IMR-90 (cell line): ENCODE data around the gene PPP1R37. TPM values are rescaled to one million over a fixed set of nuclear protein-coding genes. Genes with fewer than 3 reads are reported as not detected.

ENCODE experiments used
- ATAC-seq: fragments of 200-7000 bp; cut with Tn5 transposase; 2 replicates; pipeline ENCODE4 v1.9.1; 2020; ENCODE audit warnings: low read depth, mild to moderate bottlenecking, moderate library complexity
- BruUV-seq: library from RNA; stranded (reverse); fragments of 400-500 nt; replicated peaks from 2 replicates; lab custom pipeline; 2021; lab: Mats Ljungman, UMichigan
- CTCF ChIA-PET: fragments of 300-600 bp; formaldehyde crosslinking; extraction: SDS; loops from one replicate; lab custom pipeline; 2021; ENCODE audit warnings: antibody characterized with exemption; lab: Yijun Ruan, JAX
- POLR2A ChIA-PET: fragments of 300-600 bp; sonication (Branson Sonifier 250); formaldehyde crosslinking; loops from one replicate; lab custom pipeline; 2022; ENCODE audit warnings: antibody characterized with exemption; ENCODE audit not compliant: unreplicated experiment; lab: Charles Lee
- DNase-seq: peaks from one replicate; pipeline ENCODE4 v3.0.0; 2013
- H2AFZ ChIP-seq: replicated peaks from 2 replicates; pipeline ENCODE3; 2013; ENCODE audit warnings: low read length, mild to moderate bottlenecking; ENCODE audit not compliant: poor library complexity
- H2AK5ac ChIP-seq: 2 replicates; pipeline ENCODE4 v1.6.1; 2013; ENCODE audit warnings: low read depth, low read length, inconsistent platforms
- H2AK9ac ChIP-seq: replicated peaks from 2 replicates; pipeline ENCODE3; 2013; ENCODE audit warnings: mild to moderate bottlenecking, low read depth, low read length, moderate library complexity; ENCODE audit not compliant: poor library complexity
- H2BK120ac ChIP-seq: 2 replicates; pipeline ENCODE4 v1.6.1; 2013; ENCODE audit warnings: low read depth, low read length, inconsistent platforms
- H2BK15ac ChIP-seq: 3 replicates; pipeline ENCODE4 v1.6.1; 2013; ENCODE audit warnings: low read depth, low read length, inconsistent platforms
- H2BK20ac ChIP-seq: 2 replicates; pipeline ENCODE4 v1.6.1; 2013; ENCODE audit warnings: low read depth, mild to moderate bottlenecking, inconsistent platforms, low read length, moderate library complexity
- H2BK5ac ChIP-seq: 2 replicates; pipeline ENCODE4 v1.6.1; 2013; ENCODE audit warnings: mild to moderate bottlenecking, low read depth, low read length, inconsistent platforms; ENCODE audit not compliant: poor library complexity, severe bottlenecking
- H3K14ac ChIP-seq: replicated peaks from 2 replicates; pipeline ENCODE4 v1.6.1; 2013; ENCODE audit warnings: low read depth, low read length, inconsistent platforms
- H3K18ac ChIP-seq: 2 replicates; pipeline ENCODE4 v1.6.1; 2013; ENCODE audit warnings: low read depth, low read length, control low read depth
- H3K23ac ChIP-seq: 2 replicates; pipeline ENCODE4 v1.6.1; 2013; ENCODE audit warnings: low read depth, low read length, inconsistent platforms
- H3K27ac ChIP-seq: 2 replicates; pipeline ENCODE4 v1.5.1; 2013; ENCODE audit warnings: mild to moderate bottlenecking, control low read depth, low read length; ENCODE audit not compliant: insufficient read depth
- H3K27me3 ChIP-seq: 2 replicates; pipeline ENCODE4 v1.6.1; 2013; ENCODE audit warnings: low read length; ENCODE audit not compliant: control insufficient read depth, insufficient read depth
- H3K36me3 ChIP-seq: 2 replicates; pipeline ENCODE4 v1.6.1; 2013; ENCODE audit warnings: low read length, mixed read lengths; ENCODE audit not compliant: control insufficient read depth, insufficient read depth
- H3K4ac ChIP-seq: 2 replicates; pipeline ENCODE4 v1.6.1; 2013; ENCODE audit warnings: low read depth, low read length, inconsistent platforms
- H3K4me1 ChIP-seq: 2 replicates; pipeline ENCODE4 v1.6.1; 2013; ENCODE audit warnings: low read length, mixed read lengths; ENCODE audit not compliant: control insufficient read depth, insufficient read depth
- H3K4me2 ChIP-seq: 2 replicates; pipeline ENCODE4 v1.6.1; 2013; ENCODE audit warnings: low read depth, mild to moderate bottlenecking, control low read depth, low read length, moderate library complexity
- H3K4me3 ChIP-seq: 2 replicates; pipeline ENCODE4 v1.5.1; 2013; ENCODE audit warnings: low read depth, mild to moderate bottlenecking, control low read depth, low read length, moderate library complexity; ENCODE audit not compliant: insufficient read depth
- H3K56ac ChIP-seq: 2 replicates; pipeline ENCODE4 v1.6.1; 2013; ENCODE audit warnings: low read length, inconsistent platforms; ENCODE audit not compliant: insufficient read depth; ENCODE audit errors: extremely low read depth
- H3K79me1 ChIP-seq, 2 experiments: 2 replicates each; pipeline ENCODE4 v1.6.1; 2013; ENCODE audit warnings: low read length in 2 of 2, inconsistent platforms in 1 of 2, low read depth in 1 of 2
- H3K9ac ChIP-seq: 2 replicates; pipeline ENCODE4 v1.6.1; 2013; ENCODE audit warnings: low read depth, low read length, control low read depth
- H3K9me1 ChIP-seq: 2 replicates; pipeline ENCODE4 v1.6.1; 2013; ENCODE audit warnings: low read length, inconsistent platforms; ENCODE audit not compliant: insufficient read depth
- H3K9me3 ChIP-seq: 2 replicates; pipeline ENCODE4 v1.6.1; 2013; ENCODE audit warnings: low read length; ENCODE audit not compliant: control insufficient read depth, insufficient read depth
- H4K20me1 ChIP-seq: 2 replicates; pipeline ENCODE4 v1.6.1; 2013; ENCODE audit warnings: low read length, inconsistent platforms; ENCODE audit not compliant: insufficient read depth
- H4K5ac ChIP-seq: 2 replicates; pipeline ENCODE4 v1.6.1; 2013; ENCODE audit warnings: mild to moderate bottlenecking, low read depth, low read length, control low read depth
- H4K8ac ChIP-seq, 2 experiments: 2 replicates each; pipeline ENCODE4 v1.6.1; 2013; ENCODE audit warnings: low read depth in 2 of 2, low read length in 2 of 2, control low read depth in 1 of 2, inconsistent platforms in 1 of 2
- H4K91ac ChIP-seq: 2 replicates; pipeline ENCODE4 v1.6.1; 2013; ENCODE audit warnings: low read depth, low read length, inconsistent platforms; ENCODE audit not compliant: insufficient read depth
- BHLHE40 ChIP-seq: fragments of 150-350 bp; IDR thresholded peaks from 2 replicates; pipeline ENCODE4 v1.6.1; 2016; ENCODE audit warnings: mild to moderate bottlenecking, low read depth, low read length
- CEBPB ChIP-seq: IDR thresholded peaks from 2 replicates; pipeline ENCODE4 v1.6.1; 2012; ENCODE audit warnings: low read depth, low read length, improper control_type of control experiment
- CHD1 ChIP-seq: IDR thresholded peaks from 2 replicates; pipeline ENCODE4 v1.6.1; 2012; ENCODE audit warnings: low read depth, low read length, improper control_type of control experiment
- CTCF ChIP-seq: conservative IDR thresholded peaks from 2 replicates; pipeline ENCODE4 v1.5.1; 2012; ENCODE audit warnings: mild to moderate bottlenecking, low read depth, low read length, improper control_type of control experiment
- ELK1 ChIP-seq: fragments of 150-350 bp; IDR thresholded peaks from 2 replicates; pipeline ENCODE4 v1.6.1; 2016; ENCODE audit warnings: low read depth, mild to moderate bottlenecking, low read length, moderate library complexity, borderline replicate concordance
- FOS ChIP-seq: fragments of 150-350 bp; IDR thresholded peaks from 2 replicates; pipeline ENCODE4 v1.6.1; 2016; ENCODE audit warnings: low read depth, low read length
- MAFK ChIP-seq: IDR thresholded peaks from 2 replicates; pipeline ENCODE4 v1.6.1; 2012; ENCODE audit warnings: low read depth, low read length, improper control_type of control experiment
- MAZ ChIP-seq: IDR thresholded peaks from 2 replicates; pipeline ENCODE4 v1.6.1; 2012; ENCODE audit warnings: low read depth, mild to moderate bottlenecking, low read length, improper control_type of control experiment, moderate library complexity, borderline replicate concordance
- MXI1 ChIP-seq: IDR thresholded peaks from 2 replicates; pipeline ENCODE4 v1.6.1; 2012; ENCODE audit warnings: low read depth, mild to moderate bottlenecking, low read length, moderate library complexity, borderline replicate concordance
- NFE2L2 ChIP-seq: fragments of 150-350 bp; IDR thresholded peaks from 2 replicates; pipeline ENCODE4 v1.6.1; 2016; ENCODE audit warnings: low read depth, mild to moderate bottlenecking, low read length
- POLR2A ChIP-seq: IDR thresholded peaks from 2 replicates; pipeline ENCODE4 v1.6.1; 2012; ENCODE audit warnings: mild to moderate bottlenecking, low read depth, low read length
- RCOR1 ChIP-seq: IDR thresholded peaks from 2 replicates; pipeline ENCODE4 v1.6.1; 2012; ENCODE audit warnings: mild to moderate bottlenecking, low read length, improper control_type of control experiment; ENCODE audit not compliant: insufficient replicate concordance
- RFX5 ChIP-seq: IDR thresholded peaks from 2 replicates; pipeline ENCODE4 v1.8.0; 2012; ENCODE audit warnings: low read depth, mild to moderate bottlenecking, low read length, moderate library complexity
- USF2 ChIP-seq: fragments of 150-350 bp; IDR thresholded peaks from 2 replicates; pipeline ENCODE4 v1.6.1; 2017; ENCODE audit warnings: mild to moderate bottlenecking, antibody characterized with exemption, low read length, low read depth
- WGBS, 2 experiments: methylation state at CpG; one replicate each; pipeline versions ENCODE4 v1.1.5 to v1.1.7; 2013; ENCODE audit warnings: missing lambda C conversion rate in 2 of 2; ENCODE audit not compliant: insufficient read length in 1 of 2; ENCODE audit errors: extremely low coverage in 2 of 2; 5-methylcytosine and 5-hydroxymethylcytosine counted together
- dilution Hi-C: fragments of 300-500 bp; cut with HindIII; formaldehyde crosslinking; loops from one replicate; pipeline ENCODE4 v1.14.3; 2018; ENCODE audit warnings: low sequenced_read_pairs; ENCODE audit not compliant: unreplicated experiment
- in situ Hi-C: fragments of 300-500 bp; cut with MboI; formaldehyde crosslinking; loops from 3 replicates; pipeline ENCODE4 v1.14.3; 2019; ENCODE audit warnings: low sequenced_read_pairs, inconsistent platforms, mixed read lengths
- intact Hi-C: fragments of 100-400 bp; cut with micrococcal nuclease; formaldehyde crosslinking; loops from 2 replicates; pipeline ENCODE4 v1.10.0; 2022
- polyA plus RNA-seq, 3 experiments: library from polyadenylated mRNA; depleted of rRNA; stranded (reverse); fragments of >200 nt; gene quantifications; 2 replicates each; pipeline ENCODE4 v1.2.3, GENCODE V29; 2012; ENCODE audit warnings: low replicate concordance in 1 of 3
- total RNA-seq: library from RNA; depleted of rRNA; stranded (reverse); fragments of >200 nt; gene quantifications from 2 replicates; pipeline ENCODE4 v1.2.3, GENCODE V29; 2012

Gene PPP1R37
- total and polyA plus RNA-seq, 2 of the 4 experiments (the other 2 are of a cell fraction): 13.1 to 18.5 TPM

GRCh38 chr19:45071545-45071938, 21.4 kb upstream of the PPP1R37 start:
- H3K14ac ChIP-seq: no peak overlapping the region
- no peak overlapping the region for H4K5ac ChIP-seq
- no peak overlapping the region for H2BK5ac ChIP-seq
- H3K27me3 ChIP-seq: no peaks in the 10 kb centered on the region
- H3K36me3 ChIP-seq: peaks cover 46% of the 10 kb centered on the region
- intact Hi-C loops: no loop called here
- no peak overlapping the region for H3K56ac ChIP-seq
- dilution Hi-C loops: no loop called here
- no peak overlapping the region for H4K8ac ChIP-seq
- H2BK15ac ChIP-seq: no peak overlapping the region
- ChIA-PET POLR2A (no interaction called here), CTCF (no interaction called here)
- no peak overlapping the region for H3K4me2 ChIP-seq
- H4K91ac ChIP-seq: no peak overlapping the region
- no peak overlapping the region for H3K23ac ChIP-seq
- H3K4me3 ChIP-seq: no peak overlapping the region
- H3K9me1 ChIP-seq: no peaks in the 10 kb centered on the region
- H2AK9ac ChIP-seq: no peak overlapping the region
- ATAC-seq: no peak
- TF ChIP-seq CHD1 (no peak), POLR2A (no peak), USF2 (no peak), MAFK (no peak), RFX5 (no peak), MAZ (no peak), NFE2L2 (no peak), MXI1 (no peak), FOS (no peak), RCOR1 (no peak), CEBPB (no peak), BHLHE40 (no peak), ELK1 (no peak), CTCF (no peak)
- H3K9me3 ChIP-seq: no peaks in the 10 kb centered on the region
- no peak overlapping the region for H3K9ac ChIP-seq
- H3K4me1 ChIP-seq: no peaks in the 10 kb centered on the region
- no peak overlapping the region for H3K18ac ChIP-seq
- H2BK20ac ChIP-seq: no peak overlapping the region
- H2BK120ac ChIP-seq: no peak overlapping the region
- DNase-seq: no peak
- no peak overlapping the region for H2AFZ ChIP-seq
- WGBS, 2 experiments: 96% methylated on average over 22 of the region's 25 CpGs; no CpG with 5 or more reads in 1 of the 2 experiments
- BruUV-seq: no TSS peak
- in situ Hi-C loops: no loop called here
- H3K27ac ChIP-seq: no peak overlapping the region
- no peaks in the 10 kb centered on the region for H4K20me1 ChIP-seq
- H3K79me1 ChIP-seq: peaks cover 4 to 5% of the 10 kb centered on the region in 2 experiments; a peak in 2 of 4 replicates
- no peak overlapping the region for H3K4ac ChIP-seq
- no peak overlapping the region for H2AK5ac ChIP-seq
